GM18867 (cell line): ENCODE data around the gene MOB3B.

ENCODE experiments used
- ATAC-seq: cut with Tn5 transposase; IDR thresholded peaks from one replicate; pipeline ENCODE4 v1.9.1; 2021; ENCODE audit warnings: mild to moderate bottlenecking, moderate library complexity; ENCODE audit not compliant: unreplicated experiment

The MOB3B gene

GRCh38 chr9:27369591-27369990 is 160.0 kb downstream of the MOB3B start:
- no peak for ATAC-seq

GRCh38 chr9:27368316-27368985 is 161.2 kb downstream of the MOB3B start:
- no peak for ATAC-seq

- no peak for ATAC-seq
Observed at GRCh38 chr9:27367921-27368315, 161.7 kb downstream of the MOB3B start.

GRCh38 chr9:27367175-27367798 is 162.3 kb downstream of the MOB3B start:
- peak; percentile 71 for ATAC-seq

GRCh38 chr9:27365707-27366376 is 163.8 kb downstream of the MOB3B start:
- ATAC-seq: peak; percentile 91

DNA sequence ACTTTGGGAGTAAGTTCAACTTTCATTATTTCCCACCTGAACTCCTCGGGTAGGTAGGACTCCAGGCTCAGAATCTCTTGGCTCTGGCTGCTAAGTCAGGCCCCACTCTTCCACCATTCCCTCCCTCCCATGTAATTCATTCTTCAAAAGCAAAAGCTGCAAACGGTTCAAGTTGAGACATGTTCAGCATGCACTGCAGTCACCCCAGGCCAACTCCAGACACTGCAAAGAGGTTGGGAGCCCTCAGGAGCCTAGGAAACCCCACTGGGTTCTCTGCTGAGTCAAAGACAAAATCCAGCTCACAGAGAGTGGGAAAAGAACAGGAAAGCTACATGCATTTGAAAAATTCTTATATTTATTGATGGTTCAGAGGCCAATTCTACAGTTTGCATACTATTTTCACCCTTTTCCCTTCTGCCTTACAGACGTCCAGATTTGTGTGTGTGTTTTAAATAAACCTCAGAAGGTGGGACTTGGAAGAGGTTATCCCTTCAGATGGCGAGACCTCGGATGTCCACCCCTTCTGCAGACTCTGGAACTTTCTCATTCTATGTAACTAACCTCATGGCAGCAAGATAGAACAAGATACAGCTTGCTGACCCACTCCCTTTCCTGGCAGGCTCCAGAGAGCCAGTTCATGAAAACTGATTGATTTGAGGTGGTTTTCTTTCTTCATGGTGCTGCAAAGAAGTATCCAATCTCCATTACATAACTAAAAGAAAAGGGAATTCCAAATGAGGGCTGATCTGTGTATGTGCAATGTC is 167.0 kb downstream of the MOB3B start:
- ATAC-seq: no peak

DNA sequence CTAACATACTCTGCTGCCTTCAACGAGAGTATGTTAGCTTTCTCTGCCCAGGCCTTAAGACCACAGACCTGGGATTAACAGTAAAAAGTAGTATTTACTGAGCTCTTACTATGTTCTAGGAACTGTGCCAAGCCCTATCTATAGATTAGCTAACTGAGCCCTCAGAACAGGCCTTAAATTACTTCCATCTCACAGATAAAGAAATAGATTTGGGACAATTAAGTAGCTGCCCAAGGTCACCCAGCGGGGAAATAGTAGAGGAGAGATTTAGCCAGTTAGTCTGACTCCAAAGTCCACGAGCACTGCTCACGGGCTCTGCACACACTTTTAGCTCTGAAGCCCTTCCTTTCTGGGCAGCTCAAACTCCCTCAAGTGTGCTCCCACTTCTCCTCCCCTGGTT is 168.1 kb downstream of the MOB3B start:
- ATAC-seq: no peak

DNA sequence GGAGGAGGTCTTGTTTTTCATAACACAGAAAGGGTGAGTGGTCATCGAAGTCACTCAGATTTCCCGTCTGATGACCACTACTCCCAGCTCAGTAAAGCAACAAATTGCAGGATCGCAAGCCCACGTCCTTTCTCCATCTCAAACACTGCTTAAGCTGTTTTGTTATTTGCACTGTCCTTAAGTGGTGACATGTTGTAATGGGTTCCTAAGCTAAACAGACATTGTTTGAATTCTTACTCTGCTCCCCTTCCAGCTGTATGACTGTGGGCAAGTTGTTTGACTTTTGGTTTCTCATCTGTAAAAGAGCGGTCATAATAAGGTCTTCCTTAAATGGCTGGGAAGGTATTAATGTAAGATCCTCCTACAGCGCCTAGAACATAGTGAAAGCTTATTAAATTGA is 169.9 kb downstream of the MOB3B start:
- ATAC-seq: no peak

GRCh38 chr9:27358007-27358406 is 171.6 kb downstream of the MOB3B start:
- ATAC-seq: no peak

DNA sequence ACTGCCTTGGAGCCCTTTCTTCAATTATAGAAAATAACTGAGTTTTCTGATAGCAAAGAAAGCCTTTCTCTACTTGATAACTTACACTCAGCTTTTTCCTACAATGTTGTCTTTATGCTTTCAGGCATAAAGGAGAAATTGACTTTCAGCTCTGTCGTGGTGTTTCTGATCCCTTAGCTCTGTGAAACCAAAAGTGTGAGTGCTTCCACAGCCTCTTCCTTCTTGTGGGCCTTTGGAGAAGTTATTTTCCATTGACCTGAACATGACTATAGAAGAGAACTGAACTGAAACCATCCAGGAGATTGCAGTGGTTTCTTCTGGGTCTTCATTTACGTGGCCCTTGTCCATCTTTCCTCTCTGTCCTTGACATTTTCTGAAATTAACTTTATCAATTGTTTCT is 173.2 kb downstream of the MOB3B start:
- ATAC-seq: no peak

DNA sequence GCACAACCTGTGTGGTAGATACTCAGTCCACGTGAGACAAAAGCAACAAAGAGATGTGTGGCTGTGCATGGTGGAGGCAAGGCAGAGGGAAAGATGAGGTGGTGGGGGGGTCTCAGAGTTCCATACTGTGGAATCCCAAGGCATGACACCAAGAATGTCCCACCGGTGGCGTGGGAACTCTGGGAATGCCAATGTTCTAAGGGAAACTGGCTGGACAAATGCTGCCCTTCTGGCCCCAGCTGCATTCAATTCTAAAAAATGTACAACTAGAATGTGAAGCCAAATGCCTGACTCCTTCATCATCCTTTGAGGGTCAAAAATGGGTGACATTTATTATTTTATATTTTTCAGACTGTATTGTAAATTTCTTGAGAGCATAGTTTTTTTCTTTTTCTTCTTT is 174.4 kb downstream of the MOB3B start:
- no peak for ATAC-seq

- peak; percentile 96 for ATAC-seq
Observed at GRCh38 chr9:27353474-27354229, 176.0 kb downstream of the MOB3B start.

DNA sequence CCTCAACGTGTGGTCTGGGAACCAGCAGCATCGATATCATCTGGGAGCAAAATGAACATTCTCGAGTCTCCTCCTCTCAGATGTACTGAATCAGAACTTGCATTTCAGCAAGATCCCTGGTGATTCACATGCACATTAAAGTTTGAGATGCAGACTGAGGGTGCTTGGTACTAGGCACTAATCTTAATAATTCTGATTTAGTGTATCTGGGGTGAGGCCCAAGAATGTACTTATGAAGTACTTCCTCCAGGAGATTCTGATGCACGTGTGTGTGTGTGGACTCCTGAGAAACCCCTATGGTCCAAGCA is 176.5 kb downstream of the MOB3B start:
- ATAC-seq: no peak

DNA sequence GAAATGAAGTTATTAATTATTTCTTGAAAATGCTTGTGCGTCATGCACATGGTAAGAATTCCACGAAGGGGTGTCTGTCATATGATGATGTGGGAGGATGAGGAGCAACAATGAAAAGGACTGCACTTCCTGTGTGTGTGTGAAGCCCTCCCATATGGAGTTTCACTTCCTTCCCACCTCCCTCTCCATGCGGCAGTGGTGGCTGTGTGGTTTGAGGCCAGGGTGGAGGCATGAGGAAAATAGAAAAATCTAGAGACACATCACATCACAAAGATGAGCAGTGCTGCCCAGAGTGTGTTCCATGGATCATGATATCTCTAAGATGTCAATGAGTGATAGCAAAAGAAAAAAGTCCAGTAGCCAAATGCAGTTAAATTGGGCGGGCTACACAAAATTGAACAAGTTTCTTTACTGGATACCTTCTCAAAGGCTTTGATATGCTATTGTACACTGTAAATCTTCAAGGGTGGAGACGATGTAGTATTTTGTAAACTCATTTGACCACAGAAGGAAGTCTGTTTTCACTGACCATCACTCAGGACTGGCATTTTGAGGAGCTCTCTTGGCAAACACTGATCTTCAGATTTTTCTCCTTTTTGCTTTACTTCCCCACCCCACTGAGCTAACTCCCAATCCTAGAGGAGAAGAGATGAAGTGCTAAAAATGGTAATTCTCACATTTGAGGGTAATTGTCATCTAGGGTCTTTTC is 177.0 kb downstream of the MOB3B start:
- no peak for ATAC-seq

DNA sequence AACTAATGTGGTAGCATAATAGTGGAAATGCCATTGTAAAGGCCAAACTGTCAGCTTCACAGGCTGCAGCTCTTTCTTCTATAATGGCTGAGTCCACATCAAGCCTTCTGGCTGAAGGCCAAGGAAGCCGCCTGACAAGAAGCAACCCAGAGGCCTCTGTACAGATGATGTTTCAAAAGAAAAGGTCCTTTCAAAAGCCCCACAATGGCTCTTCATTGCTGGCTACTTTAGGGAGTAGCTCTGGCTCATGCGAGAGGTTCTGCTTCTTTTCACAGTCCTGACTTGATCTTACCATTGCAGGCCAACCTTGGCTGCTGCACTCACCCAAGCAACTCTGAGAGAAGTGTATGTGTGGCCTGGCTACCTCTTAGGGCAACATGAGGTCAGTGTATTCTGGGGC is 178.2 kb downstream of the MOB3B start:
- ATAC-seq: no peak

DNA sequence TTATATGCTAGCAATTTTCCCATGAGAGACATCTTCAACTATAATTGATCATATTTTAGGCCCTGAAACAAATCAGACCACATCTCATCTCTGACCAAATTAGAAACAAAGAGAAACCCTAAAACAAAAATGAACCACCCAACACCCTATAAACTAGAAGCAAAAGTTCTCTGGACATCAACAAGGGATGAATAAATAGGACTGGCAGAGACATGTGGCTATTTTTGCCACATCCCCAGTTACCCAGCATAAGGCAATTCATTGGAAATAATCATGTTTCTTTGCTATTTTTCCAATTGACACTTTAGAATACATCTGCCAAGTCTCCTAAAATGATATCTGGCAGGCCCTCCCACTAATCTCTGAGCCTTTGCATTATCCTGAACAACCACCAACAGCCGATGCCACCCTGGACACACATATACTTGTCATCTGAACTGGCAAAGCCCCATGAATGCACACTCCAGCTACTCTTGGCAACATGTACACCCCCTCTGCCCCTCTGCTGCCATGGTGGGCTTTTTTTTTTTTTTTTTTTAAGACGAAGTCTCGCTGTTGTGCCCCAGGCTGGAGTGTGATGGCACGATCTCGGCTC is 179.1 kb downstream of the MOB3B start:
- ATAC-seq: no peak

DNA sequence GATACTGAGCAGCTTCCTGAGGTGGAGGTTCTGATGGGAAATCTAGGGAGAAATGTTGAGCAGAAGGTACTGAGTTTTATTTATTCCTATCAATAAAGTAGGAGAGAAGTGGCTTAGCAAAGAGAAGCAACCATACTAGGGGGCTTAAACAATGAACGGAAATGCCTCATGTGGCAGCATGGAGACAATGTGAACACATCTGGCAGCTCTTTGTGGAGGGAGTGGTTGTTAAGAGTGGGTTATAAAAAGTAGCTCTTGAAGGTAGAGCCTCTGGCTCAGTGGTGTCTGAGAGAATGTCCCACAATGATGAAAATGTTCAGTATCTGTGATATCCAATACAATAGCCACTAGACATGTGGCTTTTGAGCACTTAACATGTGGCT is 179.9 kb downstream of the MOB3B start:
- ATAC-seq: no peak

- no peak for ATAC-seq
Observed at GRCh38 chr9:27348785-27349697, 180.6 kb downstream of the MOB3B start.

- no peak for ATAC-seq
Observed at GRCh38 chr9:27347889-27348288, 181.7 kb downstream of the MOB3B start.
